RPMI8226 (cell line): ENCODE results near the gene CCK.

Experiments
- DNase-seq: peaks from one replicate; pipeline ENCODE4 v3.0.0-alpha.2; 2015

The CCK gene

GRCh38 chr3:42224658-42225421 lies 41.1 kb downstream of the CCK start:
- DNase-seq: no peak

DNA sequence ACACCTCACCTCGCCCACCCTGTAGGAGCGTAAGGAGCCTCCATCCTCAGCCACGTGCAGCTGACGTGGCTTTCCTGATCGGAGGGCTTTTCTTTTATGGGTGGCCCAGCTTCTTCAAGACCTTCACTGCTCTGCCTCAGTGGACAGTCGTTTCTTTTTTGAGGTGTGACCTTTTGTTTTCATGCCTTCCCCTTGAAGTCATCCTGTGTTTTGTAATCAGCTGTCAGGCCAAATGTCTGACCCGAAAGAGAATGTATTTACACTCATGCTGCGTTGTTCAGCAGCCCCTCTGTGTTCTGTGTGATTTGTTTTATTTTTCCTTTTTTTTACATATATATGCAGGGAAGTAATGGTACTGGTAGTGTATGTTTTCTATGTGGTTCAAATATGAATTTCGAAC lies 41.8 kb downstream of the CCK start:
- no peak for DNase-seq

DNA sequence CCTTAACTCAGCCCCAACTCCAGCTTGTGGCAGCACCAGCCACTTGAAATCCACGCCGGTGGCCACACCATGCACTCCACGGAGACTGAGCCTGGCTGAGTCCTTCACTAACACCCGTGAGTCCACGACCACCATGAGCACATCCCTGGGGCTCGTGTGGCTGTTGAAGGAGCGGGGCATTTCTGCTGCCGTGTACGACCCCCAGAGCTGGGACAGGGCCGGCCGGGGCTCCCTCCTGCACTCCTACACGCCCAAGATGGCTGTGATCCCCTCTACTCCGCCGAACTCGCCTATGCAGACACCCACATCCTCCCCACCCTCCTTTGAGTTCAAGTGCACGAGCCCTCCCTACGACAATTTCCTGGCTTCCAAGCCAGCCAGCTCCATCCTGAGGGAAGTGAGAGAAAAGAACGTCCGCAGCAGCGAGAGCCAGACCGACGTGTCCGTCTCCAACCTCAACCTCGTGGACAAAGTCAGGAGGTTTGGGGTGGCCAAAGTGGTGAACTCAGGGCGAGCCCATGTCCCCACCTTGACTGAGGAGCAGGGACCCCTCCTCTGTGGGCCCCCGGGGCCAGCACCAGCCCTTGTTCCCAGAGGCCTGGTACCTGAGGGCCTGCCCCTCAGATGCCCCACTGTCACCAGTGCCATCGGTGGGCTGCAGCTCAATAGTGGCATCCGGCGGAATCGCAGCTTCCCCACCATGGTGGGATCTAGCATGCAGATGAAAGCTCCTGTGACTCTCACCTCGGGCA lies 42.9 kb downstream of the CCK start:
- no peak for DNase-seq

- no peak for DNase-seq
Observed at GRCh38 chr3:42220436-42221121, 45.4 kb downstream of the CCK start.

GRCh38 chr3:42216931-42217333 lies 49.1 kb downstream of the CCK start:
- no peak for DNase-seq

DNA sequence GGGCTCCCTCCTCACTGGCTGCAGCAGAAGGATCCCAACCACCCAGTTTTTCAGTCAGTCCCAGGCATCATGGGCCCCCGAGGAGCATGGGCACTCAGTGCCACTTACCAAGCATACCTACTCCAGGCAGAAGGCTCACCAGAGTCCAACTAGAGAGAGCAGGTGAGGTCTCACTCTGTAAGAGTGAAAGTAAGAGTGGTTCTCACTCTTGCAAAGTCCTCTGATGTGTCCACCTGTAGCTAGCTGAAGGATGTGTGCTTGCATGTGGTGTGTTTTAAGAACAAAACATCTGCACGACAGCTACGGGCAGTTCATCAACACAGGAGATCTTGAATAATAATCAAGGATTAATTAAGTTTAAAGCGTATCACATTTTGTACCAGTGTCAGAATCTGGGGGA lies 49.7 kb downstream of the CCK start:
- DNase-seq: no peak

- DNase-seq: no peak
Observed at GRCh38 chr3:42214565-42215283, 51.3 kb downstream of the CCK start.

- DNase-seq: no peak
Observed at GRCh38 chr3:42214064-42214463, 51.9 kb downstream of the CCK start.

DNA sequence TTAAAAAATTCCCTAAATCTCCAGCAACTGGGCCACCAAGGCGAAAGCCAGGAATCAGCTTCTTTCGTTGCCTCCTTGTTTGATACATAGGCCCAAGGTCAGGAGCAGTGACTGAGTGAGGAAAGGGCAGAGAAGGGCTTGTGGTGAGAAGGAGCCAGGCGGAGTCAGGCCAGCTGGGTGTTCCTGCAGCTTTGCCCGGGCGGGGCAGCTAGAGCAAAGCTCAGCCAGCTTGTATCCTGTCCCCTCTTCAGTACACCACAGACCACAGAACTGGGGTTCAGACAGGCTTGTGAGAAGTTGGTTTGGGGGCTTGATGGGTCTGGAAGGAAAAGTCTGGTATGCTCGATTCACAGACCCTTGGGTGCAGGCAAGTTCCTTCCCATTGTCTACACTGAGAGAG lies 52.6 kb downstream of the CCK start:
- DNase-seq: no peak

DNA sequence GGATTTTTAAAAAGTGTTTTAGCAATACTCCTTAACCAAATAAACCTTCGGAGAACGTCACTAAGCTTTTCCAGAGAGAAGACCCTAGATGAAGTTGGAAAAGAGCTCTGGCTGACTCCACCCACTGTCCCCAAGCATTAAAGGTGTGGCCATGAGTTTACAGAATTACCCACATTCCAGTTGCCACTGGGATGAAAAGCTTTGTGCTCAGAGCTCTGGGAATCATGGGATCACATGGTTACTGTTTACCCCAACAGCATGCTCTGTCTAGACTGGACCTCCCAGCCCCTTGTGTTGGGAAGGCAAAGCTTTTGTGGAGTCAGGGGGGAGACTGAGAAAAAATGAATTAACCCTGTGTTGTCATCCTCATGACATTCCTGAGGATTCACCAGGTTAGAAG lies 55.3 kb downstream of the CCK start:
- DNase-seq: no peak

- no peak for DNase-seq
Observed at GRCh38 chr3:42209917-42210316, 56.1 kb downstream of the CCK start.
